Subcutaneous abdominal adipose tissue (tissue), 5 donors: ENCODE results near the gene ZNF93.
"Not testable (repeated sequence)": the region's sequence is repeated elsewhere in the genome, so short reads cannot be mapped to it uniquely, and the experiment has no call there.

Experiments
- H3K27ac ChIP-seq: one replicate; pipeline ENCODE4 v1.7.0; 2013; ENCODE audit warnings: low read depth, mild to moderate bottlenecking, inconsistent platforms, low read length, moderate library complexity
- H3K27me3 ChIP-seq, 5 donors: one replicate each; pipeline ENCODE4 v1.7.0; 2013; ENCODE audit warnings: low read length in 5 of 5, inconsistent platforms in 1 of 5; ENCODE audit not compliant: control insufficient read depth in 5 of 5, insufficient read depth in 4 of 5
- H3K36me3 ChIP-seq, 5 donors: one replicate each; pipeline ENCODE4 v1.7.0; 2013; ENCODE audit warnings: low read length in 5 of 5; ENCODE audit not compliant: control insufficient read depth in 5 of 5, insufficient read depth in 5 of 5
- H3K4me1 ChIP-seq, 5 donors: one replicate each; pipeline ENCODE4 v1.7.0; 2013; ENCODE audit warnings: low read length in 5 of 5, mild to moderate bottlenecking in 3 of 5, moderate library complexity in 1 of 5; ENCODE audit not compliant: control insufficient read depth in 5 of 5, insufficient read depth in 5 of 5
- H3K4me3 ChIP-seq, 5 donors: one replicate each; pipeline ENCODE4 v1.7.0; 2013; ENCODE audit warnings: low read length in 5 of 5, low read depth in 1 of 5
- H3K9ac ChIP-seq, 5 donors: one replicate each; pipeline ENCODE4 v1.7.0; 2013; ENCODE audit warnings: low read length in 5 of 5, mild to moderate bottlenecking in 4 of 5, moderate library complexity in 3 of 5
- H3K9me3 ChIP-seq, 5 donors: one replicate each; pipeline ENCODE4 v1.7.0; 2013; ENCODE audit warnings: low read length in 5 of 5; ENCODE audit not compliant: control insufficient read depth in 5 of 5
- donor health status: healthy.
- donor health status: healthy.
- donor health status: healthy.
- donor health status: healthy.
- donor health status: healthy.

ZNF93 gene

GRCh38 chr19:19877724-19878123 lies 23.0 kb upstream of the ZNF93 start:
- Histone ChIP-seq H3K27me3 (no peaks in the 10 kb centered on the region), H3K4me3 (no peak overlapping the region), H3K9ac (no peak overlapping the region), H3K27ac (no peak overlapping the region), H3K9me3 (peaks cover 0 to 5% (median 0%) of the 10 kb centered on the region in 5 donors), H3K36me3 (peaks cover 5 to 17% (median 15%) of the 10 kb centered on the region in 5 donors), H3K4me1 (peaks cover 0 to 7% (median 0%) of the 10 kb centered on the region in 5 donors)

- Histone ChIP-seq H3K36me3 (peaks cover 13 to 27% (median 20%) of the 10 kb centered on the region in 5 donors), H3K27me3 (no peaks in the 10 kb centered on the region), H3K9me3 (peaks cover 2 to 18% (median 12%) of the 10 kb centered on the region in 5 donors), H3K4me3 (no peak overlapping the region), H3K4me1 (no peaks in the 10 kb centered on the region), H3K9ac (no peak overlapping the region), H3K27ac (no peak overlapping the region)
These were observed 16.2 kb upstream of the ZNF93 start for GRCh38 chr19:19884583-19884982.

GRCh38 chr19:19892055-19892941 lies 8.4 kb upstream of the ZNF93 start:
- H3K27me3 ChIP-seq, H3K4me1 ChIP-seq, H3K9ac ChIP-seq, H3K27ac ChIP-seq: not testable (repeated sequence)
- Histone ChIP-seq H3K4me3 (peak overlapping the region in 4 of 5 donors; percentile 2 to 59 (median 34)), H3K9me3 (peaks cover 18 to 62% (median 47%) of the 10 kb centered on the region in 5 donors), H3K36me3 (peaks cover 15 to 30% (median 19%) of the 10 kb centered on the region in 5 donors)

- Histone ChIP-seq H3K9ac (peak overlapping the region in 4 of 5 donors; percentile 38 to 71 (median 67)), H3K9me3 (peaks cover 0 to 30% (median 13%) of the 10 kb centered on the region in 5 donors), H3K4me3 (peak overlapping the region; percentile 88 to 94 (median 90)), H3K27me3 (no peaks in the 10 kb centered on the region), H3K4me1 (peaks cover 0 to 19% (median 16%) of the 10 kb centered on the region in 5 donors), H3K36me3 (no peaks in the 10 kb centered on the region), H3K27ac (peak overlapping the region; percentile 74)
These were observed 512 bp upstream of the ZNF93 start for GRCh38 chr19:19900139-19900728.

- not testable (repeated sequence) for H3K9ac ChIP-seq, H3K27ac ChIP-seq, H3K27me3 ChIP-seq, H3K4me3 ChIP-seq, H3K36me3 ChIP-seq, H3K4me1 ChIP-seq, H3K9me3 ChIP-seq
These were observed 6.8 kb downstream of the ZNF93 start for GRCh38 chr19:19907551-19907950.

- H3K36me3 ChIP-seq, result peaks cover 0 to 4% (median 0%) of the 10 kb centered on the region in 5 donors
- no peaks in the 10 kb centered on the region for H3K27me3 ChIP-seq
- H3K4me3 ChIP-seq, result no peak overlapping the region
- no peaks in the 10 kb centered on the region for H3K9me3 ChIP-seq
- H3K4me1 ChIP-seq, result no peaks in the 10 kb centered on the region
- H3K27ac ChIP-seq, result no peak overlapping the region
- no peak overlapping the region for H3K9ac ChIP-seq
These were observed 8.9 kb downstream of the ZNF93 start for GRCh38 chr19:19909654-19910053.

GRCh38 chr19:19911150-19911549 lies 10.4 kb downstream of the ZNF93 start:
- Histone ChIP-seq H3K27ac (no peak overlapping the region), H3K9ac (no peak overlapping the region), H3K9me3 (no peaks in the 10 kb centered on the region)

GRCh38 chr19:19914596-19914995 lies 13.8 kb downstream of the ZNF93 start:
- no peaks in the 10 kb centered on the region for H3K4me1 ChIP-seq
- no peak overlapping the region for H3K27ac ChIP-seq
- H3K9me3 ChIP-seq, result no peaks in the 10 kb centered on the region
- H3K4me3 ChIP-seq, result no peak overlapping the region
- H3K36me3 ChIP-seq, result peaks cover 0 to 3% (median 0%) of the 10 kb centered on the region in 5 donors
- H3K9ac ChIP-seq, result no peak overlapping the region
- H3K27me3 ChIP-seq, result no peaks in the 10 kb centered on the region

More at GRCh38 chr19:19911150-19911549, 10.4 kb downstream of the ZNF93 start:
- Histone ChIP-seq H3K36me3 (peaks cover 0 to 4% (median 0%) of the 10 kb centered on the region in 5 donors), H3K27me3 (no peaks in the 10 kb centered on the region), H3K4me1 (no peaks in the 10 kb centered on the region), H3K4me3 (no peak overlapping the region)

- not testable (repeated sequence) for H3K27ac ChIP-seq, H3K4me1 ChIP-seq
These were observed 29.7 kb downstream of the ZNF93 start for GRCh38 chr19:19930417-19930816.

More at GRCh38 chr19:19930417-19930816, 29.7 kb downstream of the ZNF93 start:
- H3K27me3 ChIP-seq, H3K9ac ChIP-seq: not testable (repeated sequence)
- peaks cover 11 to 26% (median 20%) of the 10 kb centered on the region in 5 donors for H3K9me3 ChIP-seq
- peak overlapping the region in 1 of 5 donors; percentile 35 for H3K4me3 ChIP-seq
- peaks cover 4 to 16% (median 6%) of the 10 kb centered on the region in 5 donors for H3K36me3 ChIP-seq
